RWPE2 (cell line): ENCODE data around the gene OR8H3.

ENCODE experiments used
- ATAC-seq: fragments of 200-7000 bp; cut with Tn5 transposase; 3 replicates; pipeline ENCODE4 v1.9.1; 2021; ENCODE audit warnings: low read depth
- DNase-seq: peaks from one replicate; pipeline ENCODE4 v3.0.0-alpha.2; 2020; ENCODE audit warnings: low spot score
- H3K27ac ChIP-seq: fragments of 450-650 bp; 2 replicates; pipeline ENCODE4 v1.5.1; 2017; ENCODE audit warnings: mild to moderate bottlenecking; ENCODE audit not compliant: poor library complexity, severe bottlenecking
- H3K27me3 ChIP-seq: fragments of 250-450 bp; sonication (Bioruptor Pico); 2 replicates; pipeline ENCODE4 v1.5.1; 2021; ENCODE audit warnings: mild to moderate bottlenecking, moderate library complexity; ENCODE audit not compliant: insufficient read depth, poor library complexity, severe bottlenecking
- H3K36me3 ChIP-seq: fragments of 250-450 bp; sonication (Bioruptor Pico); 2 replicates; pipeline ENCODE4 v1.5.1; 2020; ENCODE audit warnings: low read depth, mild to moderate bottlenecking, moderate library complexity
- H3K4me1 ChIP-seq: fragments of 250-450 bp; sonication (Bioruptor Pico); 2 replicates; pipeline ENCODE4 v1.5.1; 2021; ENCODE audit warnings: mild to moderate bottlenecking, moderate library complexity; ENCODE audit not compliant: insufficient read depth, poor library complexity, severe bottlenecking
- H3K4me3 ChIP-seq: fragments of 250-450 bp; sonication (Bioruptor Pico); 2 replicates; pipeline ENCODE4 v1.5.1; 2021; ENCODE audit warnings: mild to moderate bottlenecking, moderate library complexity; ENCODE audit not compliant: severe bottlenecking
- H3K9me3 ChIP-seq: fragments of 250-450 bp; sonication (Bioruptor Pico); 2 replicates; pipeline ENCODE4 v1.5.1; 2021; ENCODE audit warnings: mild to moderate bottlenecking, moderate library complexity; ENCODE audit not compliant: severe bottlenecking
- CTCF ChIP-seq: fragments of 450-650 bp; IDR thresholded peaks from one replicate; pipeline ENCODE4 v1.5.1; 2017; ENCODE audit warnings: mild to moderate bottlenecking, moderate library complexity; ENCODE audit not compliant: poor library complexity, severe bottlenecking

The OR8H3 gene

GRCh38 chr11:56163804-56164203 is 41.6 kb downstream of the OR8H3 start:
- Histone ChIP-seq H3K27me3 (no peaks in the 10 kb centered on the region), H3K4me1 (no peaks in the 10 kb centered on the region), H3K36me3 (no peaks in the 10 kb centered on the region), H3K27ac (no peak overlapping the region), H3K9me3 (no peaks in the 10 kb centered on the region), H3K4me3 (no peak overlapping the region)
- no peak for TF ChIP-seq CTCF
- no peak for DNase-seq
- ATAC-seq: no peak

- Histone ChIP-seq H3K9me3 (no peaks in the 10 kb centered on the region), H3K27ac (no peak overlapping the region), H3K4me1 (no peaks in the 10 kb centered on the region), H3K4me3 (no peak overlapping the region), H3K27me3 (no peaks in the 10 kb centered on the region), H3K36me3 (no peaks in the 10 kb centered on the region)
- no peak for TF ChIP-seq CTCF
- DNase-seq: no peak
- ATAC-seq: no peak
Measured at GRCh38 chr11:56172256-56172830, 50.2 kb downstream of the OR8H3 start.
